T-helper 2 cell (primary cell): Measurements from ENCODE around the gene ACSL4.
"Not testable (repeated sequence)": the region's sequence is repeated elsewhere in the genome, so short reads cannot be mapped to it uniquely, and the experiment has no call there.

Experiments
- DNase-seq, 5 experiments: peaks; one replicate each; pipeline versions ENCODE4 v3.0.0 to v3.0.0-alpha.2; 2012 to 2022
- total RNA-seq, 2 donors: gene quantifications; one replicate each; lab custom pipeline; 2026; lab: John Stamatoyannopoulos, UW

The ACSL4 gene
- 49.9 to 58.0 reads per million in 2 donors for total RNA-seq

DNA sequence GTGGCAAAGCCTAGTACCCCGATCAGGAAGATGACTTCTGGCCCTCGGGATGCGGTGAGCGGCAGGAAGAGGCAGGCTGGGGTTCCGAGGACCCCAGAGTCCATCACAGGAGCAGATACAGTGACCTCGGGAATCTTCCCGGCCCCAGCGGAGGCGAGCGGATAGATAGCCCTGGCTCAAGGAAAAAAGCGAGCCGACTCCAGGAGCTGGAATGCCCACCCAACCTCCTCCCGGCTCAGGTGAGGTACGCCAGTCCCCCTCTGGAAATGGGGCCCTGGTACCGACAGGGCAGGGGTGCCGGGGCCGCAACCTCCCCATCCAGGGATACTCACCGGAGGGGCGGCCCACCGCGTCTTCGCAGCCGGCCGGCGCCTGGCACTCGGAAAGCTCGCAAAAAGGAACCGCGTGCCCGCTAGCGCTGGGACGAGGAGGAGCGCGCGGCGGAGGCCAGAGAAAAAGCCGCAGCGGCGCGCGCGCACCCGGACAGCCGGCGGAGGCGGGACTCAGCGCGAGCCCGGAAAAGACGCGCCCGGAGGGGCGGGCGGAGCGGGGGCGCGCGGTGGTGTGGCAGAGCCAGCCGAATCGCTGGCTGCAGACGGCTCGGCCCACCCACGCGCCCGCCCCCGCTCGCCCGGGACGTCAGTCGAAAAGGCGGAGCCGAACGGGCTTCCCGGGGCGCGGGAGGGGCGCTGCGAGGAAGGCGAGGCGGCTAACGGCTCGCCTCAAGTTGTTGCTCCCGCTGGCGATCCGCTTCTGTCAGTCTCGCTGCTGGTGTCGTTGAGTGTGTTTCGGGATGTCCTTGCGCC is at the start of gene ACSL4:
Gene ACSL4, minus strand, starts transcription at position 451 of the 806 bp plus-strand sequence. CDS start 49,894 bp downstream, outside the sequence.
- peak; percentile 67 to 93 (median 80) for DNase-seq

DNA sequence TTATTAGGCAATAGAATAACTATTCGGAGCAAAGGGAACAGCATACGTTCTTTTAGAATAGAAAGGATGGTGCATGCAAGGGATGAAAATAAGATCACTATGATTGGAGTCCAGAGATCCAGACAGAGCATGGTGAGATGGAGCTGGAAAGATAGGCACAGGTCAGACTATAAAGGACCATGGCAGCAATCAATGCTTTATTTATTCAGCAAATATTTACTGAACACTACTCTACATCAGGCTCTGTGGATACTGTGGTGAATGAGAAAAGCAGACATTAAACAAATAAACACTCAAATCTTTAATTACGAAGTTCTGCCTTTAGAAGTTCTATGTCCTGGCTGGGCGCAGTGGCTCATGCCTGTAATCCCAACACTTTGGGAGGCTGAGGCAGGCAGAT is 44.7 kb upstream of the ACSL4 start:
- no peak for DNase-seq

DNA sequence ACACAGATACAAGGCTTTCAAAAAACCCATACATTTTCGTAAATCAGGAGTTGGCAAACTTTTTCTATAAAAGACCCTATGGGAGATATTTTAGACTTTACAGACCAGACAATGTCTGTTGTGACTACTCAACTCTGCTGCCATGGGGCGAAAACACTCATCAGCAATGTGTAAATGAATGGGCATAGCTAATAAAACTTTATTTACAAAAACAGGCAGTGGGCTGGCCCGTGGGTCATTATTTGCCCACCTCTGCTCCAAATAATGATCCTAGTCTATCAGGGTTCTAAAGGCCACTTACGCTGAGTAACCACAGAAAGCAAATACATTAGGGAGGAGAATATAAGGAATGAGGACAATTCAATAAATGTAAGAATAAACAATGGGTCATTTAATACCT is 43.9 kb upstream of the ACSL4 start:
- DNase-seq = no peak

DNA sequence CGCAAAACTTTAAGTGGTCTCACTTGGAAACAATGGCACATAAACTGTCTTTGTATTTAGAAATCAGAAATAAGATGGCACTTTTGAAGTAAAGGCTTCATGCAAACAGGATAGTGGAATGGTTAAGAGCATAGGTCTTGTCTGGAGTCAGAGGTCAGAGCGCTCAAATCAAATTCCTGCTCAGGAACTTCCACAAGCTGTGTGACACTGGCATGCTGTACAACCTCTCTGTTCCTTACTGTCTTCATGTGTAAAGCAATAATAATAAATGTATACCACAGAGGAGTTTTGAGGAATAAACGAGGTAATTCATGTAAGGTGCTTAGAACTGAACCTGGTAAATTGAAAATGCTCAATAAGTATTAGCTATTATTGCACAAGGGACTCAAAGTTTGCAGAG is 43.4 kb upstream of the ACSL4 start:
- no peak for DNase-seq

DNA sequence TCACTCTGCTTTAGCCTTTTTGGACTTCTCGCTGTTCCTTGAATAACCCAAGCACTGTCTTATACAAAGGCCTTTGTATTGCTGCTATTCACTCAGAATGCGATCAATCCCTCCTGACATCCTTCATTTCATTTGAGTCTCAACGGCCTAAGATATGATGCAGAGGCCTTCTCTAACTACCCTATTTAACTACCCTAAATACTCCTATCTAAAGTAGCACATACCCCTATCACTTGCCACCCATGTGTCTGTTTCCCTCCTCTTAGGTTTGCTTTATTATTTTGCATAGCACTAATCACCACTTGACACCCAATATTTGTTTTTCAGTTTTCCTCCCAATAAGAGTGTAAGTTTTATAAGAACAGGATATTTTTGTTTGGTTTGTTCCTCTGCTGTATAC is 42.3 kb upstream of the ACSL4 start:
- no peak for DNase-seq

DNA sequence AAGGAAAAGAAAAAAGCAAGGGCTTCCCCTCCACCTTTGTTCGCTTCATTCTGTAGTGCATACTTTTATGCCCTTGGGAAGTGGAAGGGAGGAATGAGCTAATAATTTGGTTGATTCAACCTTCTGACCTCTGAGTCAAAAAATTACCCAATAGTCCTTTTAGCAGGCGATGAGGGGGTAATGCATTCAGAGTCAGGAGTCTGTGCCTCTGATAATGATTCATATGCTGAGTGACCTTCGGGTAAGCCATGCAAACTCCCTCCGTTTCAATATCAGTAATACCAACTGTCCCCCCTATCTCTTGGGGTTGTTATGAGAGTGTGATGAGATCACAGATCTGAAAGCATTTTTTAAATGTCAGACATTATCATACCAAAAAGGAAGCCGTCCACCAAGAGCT is 41.6 kb upstream of the ACSL4 start:
- peak in 1 of 5 experiments; percentile 13 for DNase-seq

DNA sequence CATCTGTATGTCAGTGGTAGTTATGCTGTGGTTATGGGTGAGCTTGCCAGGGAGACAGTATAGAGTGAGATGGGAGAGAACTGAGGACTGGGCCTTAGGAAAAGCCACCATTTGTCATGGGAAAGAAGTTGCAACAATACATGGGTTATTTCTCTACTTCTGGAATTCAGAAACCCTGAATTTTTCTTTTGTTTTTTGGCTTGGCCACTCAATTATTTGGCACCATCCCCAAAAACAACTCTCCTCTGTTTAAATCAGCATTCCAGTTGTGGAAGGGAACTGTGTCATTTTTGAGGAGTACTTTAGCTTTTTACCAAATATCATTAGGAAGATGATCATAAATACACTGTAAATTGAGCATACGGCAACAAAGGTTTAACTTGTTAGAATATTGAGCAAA is 41.1 kb upstream of the ACSL4 start:
- DNase-seq = no peak

DNA sequence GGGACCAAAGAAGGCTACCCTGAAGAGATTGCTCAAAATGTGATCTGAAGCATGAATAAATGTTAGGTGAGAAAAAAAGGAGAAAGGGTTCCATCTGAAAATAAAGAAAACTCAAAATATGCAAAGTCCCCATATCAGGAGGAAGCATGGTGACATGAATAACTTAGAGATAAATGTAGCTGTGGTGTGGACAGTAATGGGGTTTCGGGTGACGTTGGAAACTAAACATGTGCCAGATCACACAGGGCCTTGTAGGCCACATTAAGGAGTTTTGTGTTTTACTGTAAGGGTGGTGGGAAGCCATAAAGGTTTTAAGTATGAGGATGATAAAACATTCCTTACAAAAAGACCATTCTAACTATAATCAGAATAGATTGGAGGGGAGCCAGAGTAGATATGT is 40.3 kb upstream of the ACSL4 start:
- DNase-seq = no peak

DNA sequence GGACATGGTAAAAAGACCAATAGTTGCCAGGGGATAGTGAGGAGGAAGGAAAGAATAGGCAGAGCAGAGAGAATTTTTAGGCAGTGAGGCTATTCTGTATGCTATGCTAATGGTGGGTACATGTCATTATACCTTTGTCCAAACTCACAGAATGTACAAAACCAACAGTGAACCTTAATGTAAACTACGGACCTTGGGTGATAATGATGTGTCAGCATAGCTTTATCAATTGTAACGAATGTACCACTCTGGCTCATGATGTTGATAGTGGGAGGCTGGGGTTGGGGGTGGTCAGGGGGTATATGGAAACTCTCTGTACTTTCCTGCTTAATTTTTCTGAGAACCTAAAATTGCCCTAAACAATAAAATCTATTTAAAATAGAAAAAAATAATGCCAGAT is 37.7 kb upstream of the ACSL4 start:
- no peak for DNase-seq

DNA sequence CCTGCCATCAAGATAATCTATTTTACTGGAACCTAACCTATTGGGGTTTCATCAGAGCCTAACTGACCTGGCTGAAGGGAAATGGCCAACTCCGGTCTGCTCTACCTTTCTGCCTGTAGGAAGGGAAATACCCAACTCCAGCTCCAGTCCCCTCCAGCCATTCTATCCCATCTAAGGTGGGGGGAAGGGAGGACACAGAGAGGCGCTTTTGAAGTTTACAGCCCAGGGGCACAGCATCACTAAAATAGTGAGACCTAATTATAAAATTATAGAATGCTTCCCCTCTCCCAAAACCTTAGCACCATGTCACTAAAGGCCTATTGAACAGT is 27.8 kb upstream of the ACSL4 start:
- DNase-seq = no peak

DNA sequence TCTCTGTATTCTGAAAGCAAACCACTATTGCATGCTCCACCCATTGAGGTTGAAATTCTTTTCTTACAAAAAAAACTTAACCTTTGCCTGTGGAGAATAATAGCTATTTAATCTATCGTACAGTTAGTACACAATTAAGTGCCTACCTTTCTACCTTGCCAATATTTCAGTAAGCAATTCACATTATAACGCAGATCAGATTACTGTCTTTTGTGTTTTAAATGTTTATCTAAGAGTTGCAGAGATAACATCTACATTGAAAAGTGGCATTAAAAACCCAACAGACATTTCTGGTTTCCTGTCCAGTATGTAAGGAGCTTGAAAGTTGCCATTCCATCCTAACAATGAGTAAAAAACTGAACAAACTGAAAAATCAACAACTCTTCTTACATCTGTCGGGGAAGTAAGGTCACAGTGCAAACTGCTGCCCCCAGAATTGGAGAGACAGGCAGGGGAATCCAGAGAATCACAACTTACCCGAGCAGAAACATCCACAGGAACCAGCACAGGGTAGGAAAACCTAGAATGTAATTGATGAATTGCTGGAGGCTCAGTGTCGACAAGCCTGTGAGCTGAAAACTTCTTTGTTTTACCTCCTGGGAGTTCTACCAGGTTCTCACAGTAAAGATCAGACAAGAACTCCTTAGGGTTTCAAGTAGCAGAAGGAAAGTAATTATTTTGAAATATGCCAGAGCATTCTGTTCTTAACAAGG is 27.3 kb upstream of the ACSL4 start:
- DNase-seq = peak in 1 of 5 experiments; percentile 21

DNA sequence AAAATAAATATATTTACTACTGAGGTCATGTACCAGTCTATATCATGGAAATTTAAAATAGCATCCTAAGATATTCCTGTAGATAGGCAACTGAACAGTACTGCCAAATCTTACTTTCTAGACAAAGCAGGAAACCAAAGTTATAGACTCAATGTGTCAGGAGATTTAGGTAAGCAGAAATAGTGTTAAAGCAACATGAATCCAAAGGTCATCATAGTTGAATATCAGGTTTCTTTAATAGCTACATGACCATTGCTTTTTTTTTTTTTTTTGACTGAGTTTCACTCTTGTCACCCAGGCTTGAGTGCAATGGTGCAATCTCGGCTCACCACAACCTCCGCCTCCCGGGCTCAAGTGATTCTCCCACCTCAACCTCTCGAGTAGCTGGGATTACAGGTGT is 20.2 kb upstream of the ACSL4 start:
- DNase-seq = no peak

DNA sequence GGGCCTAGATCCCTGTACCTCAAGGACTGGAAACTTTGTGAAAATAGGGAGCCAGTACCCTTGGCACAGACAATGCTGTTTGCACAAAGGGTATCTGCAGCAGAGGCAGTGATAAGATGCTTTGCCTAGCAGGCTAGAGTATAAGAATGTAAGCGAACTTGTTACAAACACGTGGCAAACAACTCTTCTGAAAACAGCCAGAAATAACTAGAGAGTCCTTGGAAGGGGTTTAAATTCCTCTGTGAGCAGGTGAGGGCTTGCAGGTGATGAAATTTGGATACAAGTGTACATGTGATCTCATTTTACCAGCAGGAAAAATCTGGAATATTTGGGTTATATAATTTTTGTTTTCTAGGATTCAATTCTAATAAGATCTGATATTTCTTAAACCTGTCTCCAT is 18.6 kb upstream of the ACSL4 start:
- no peak for DNase-seq

DNA sequence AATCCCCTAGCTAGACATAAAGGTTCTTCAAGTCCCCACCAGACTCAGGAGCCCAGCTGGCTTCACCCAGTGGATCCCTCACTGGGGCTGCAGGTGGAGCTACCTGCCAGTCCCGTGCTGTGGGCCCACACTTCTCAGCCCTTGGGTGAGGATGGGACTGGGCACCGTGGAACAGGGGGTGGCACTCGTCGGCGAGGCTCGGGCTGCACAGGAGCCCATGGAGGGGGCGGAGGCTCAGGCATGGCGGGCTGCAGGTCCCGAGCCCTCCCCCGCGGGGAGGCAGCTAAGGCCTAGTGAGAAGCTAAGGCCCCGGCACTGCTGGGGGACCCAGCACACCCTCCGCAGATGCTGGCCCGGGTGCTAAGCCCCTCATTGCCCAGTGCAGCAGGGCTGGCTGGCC is 16.1 kb upstream of the ACSL4 start:
- no peak for DNase-seq

DNA sequence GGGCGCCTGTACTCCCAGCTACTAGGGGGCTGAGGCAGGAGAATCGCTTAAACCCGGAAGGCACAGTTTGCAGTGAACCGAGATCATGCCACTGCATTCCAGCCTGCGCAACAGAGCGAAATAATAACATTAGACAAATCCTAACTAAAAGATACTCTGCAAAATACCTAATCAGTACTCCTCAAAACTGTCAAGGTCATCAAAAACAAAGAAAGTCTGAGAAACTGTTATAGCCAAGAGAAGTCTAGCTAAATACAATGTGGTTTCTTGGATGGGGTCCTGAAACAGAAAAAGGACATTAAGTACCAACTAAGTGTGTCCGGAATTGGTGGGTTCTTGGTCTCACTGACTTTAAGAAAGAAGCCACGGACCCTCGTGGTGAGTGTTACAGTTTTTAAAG is 14.6 kb upstream of the ACSL4 start:
- no peak for DNase-seq

DNA sequence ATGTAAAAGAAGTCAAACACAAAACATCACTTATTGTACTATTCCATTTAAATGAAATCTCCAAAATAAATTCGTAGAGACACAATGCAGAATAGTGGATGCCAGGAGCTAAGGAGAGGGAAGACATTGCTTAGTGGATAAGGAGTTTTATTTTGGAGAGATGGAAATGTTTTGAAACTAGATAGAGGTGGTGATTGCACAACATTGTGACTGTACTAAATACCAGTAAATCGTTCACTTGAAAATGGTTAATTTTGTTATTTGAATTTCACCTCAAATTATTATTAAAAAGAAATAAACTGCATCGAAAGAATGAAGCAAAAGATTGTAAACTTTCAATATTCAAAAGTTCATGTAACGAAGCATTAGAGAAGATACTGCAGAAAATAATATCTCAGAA is 9.7 kb upstream of the ACSL4 start:
- no peak for DNase-seq

DNA sequence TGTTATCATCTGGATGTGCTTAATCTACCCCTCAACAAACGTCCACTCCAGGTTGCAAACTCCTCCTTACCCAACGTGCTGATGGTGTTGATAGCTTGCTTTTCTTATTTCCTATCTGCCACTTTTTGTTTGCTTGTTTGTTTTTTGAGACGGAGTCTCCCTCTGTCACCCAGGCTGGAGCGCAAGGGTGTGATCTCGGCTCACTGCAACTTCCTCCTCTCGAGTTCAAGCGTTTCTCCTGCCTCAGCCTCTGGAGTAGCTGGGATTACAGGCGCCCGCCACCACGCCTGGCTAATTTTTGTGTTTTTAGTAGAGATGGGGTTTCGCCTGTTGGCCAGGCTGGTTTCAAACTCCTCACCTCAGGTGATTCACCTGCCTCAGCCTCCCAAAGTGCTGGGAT is 7.8 kb upstream of the ACSL4 start:
- not testable (repeated sequence) for DNase-seq

DNA sequence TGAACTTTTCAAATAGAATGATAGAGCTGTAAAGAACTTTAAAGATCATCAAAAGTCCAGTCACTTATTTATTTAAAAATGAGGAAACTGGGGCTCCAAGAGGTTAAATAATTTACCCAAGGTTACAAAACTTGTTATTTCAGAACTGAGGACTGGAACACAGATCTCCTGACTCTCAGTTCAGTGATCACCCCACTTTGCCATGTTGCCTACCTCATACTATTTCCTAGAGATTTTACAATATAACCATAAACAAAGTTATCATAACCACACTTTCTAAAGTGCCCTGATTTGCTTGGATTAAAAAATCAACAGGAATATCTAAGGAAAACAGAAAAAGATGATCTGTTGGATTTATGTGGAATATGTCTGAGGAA is 7.4 kb upstream of the ACSL4 start:
- no peak for DNase-seq

DNA sequence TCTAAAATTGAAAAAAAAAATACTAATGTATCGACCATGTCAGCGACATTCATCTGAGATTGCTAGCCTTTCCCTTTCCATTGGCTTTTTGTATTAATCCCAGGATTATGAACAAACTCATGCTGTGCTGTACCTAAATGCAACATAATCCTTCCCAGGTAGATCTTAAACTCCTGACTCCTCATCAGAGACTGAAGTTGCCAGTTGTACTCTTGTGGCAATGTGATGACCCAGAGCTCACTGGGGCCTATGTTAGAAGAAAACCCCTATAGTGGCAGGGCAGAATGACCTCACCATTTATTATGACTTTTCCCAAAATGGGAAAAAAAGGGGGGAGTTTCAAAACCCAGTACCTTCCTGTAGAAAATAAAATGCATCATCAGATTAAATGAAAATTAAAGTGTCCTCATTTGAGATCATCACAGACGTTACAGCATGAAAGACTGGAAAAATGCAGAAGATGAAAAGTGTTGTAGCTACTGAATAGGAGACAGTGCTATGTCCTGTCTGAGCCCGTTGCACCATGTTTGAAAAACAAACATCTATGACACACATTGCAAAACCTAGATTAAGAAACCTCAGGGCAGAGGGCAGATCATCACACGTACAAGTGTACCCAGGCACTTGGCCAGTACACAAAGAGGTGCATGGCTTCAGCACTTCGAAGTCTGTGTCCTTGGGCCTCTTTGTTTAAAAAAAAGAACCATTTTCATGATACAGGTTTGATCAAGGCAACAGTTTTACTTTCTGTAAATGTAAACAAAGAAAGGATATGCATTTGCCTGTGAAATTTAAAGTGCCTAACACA is 6.8 kb upstream of the ACSL4 start:
- no peak for DNase-seq

DNA sequence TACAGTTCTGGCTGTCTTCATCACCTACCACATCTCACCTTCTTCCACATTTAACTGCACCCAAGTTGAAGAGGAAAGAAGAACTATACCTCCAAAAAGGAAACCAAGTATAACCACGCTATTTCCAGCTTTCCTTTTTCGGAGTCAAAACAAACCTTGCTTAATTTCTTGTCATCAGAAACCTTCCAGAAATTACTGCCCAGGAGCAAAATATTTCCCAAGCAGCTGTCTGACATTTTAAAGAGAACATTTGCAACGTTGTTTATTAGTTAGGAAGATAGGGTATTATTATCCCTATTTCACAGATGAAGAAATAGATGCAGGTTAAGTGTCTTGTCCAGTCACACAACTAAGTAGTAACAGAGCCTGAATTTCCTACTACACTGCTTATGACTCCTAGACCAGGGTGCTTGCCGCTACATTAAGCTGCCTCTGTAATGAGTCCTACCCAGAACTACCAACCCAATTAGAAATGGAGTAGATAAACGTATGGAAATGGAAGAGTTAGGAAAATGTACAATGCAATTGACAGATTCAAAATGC is 2.2 kb upstream of the ACSL4 start:
- no peak for DNase-seq

DNA sequence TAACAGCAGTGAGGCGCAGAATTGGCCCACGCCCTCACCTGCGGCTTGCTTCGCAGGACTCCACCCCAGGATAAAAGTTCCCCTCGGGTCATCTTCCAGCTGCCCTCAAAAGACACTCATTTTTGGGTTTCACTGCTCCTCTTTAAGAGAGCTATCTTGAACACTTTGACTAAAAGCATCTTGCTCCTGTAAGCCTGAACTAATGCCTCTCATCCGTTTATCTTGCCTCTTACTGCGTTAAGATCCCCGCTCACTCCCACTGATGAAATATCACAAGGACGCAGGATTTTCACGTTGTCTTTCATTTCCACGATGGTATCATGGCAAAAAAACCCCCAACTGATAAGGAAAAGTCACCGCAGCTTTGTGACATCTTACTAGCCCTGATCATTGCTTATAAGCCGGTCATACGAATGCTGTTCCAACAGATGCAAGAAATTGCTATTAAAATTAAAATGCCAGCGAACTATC is 591 bp upstream of the ACSL4 start:
- no peak for DNase-seq

DNA sequence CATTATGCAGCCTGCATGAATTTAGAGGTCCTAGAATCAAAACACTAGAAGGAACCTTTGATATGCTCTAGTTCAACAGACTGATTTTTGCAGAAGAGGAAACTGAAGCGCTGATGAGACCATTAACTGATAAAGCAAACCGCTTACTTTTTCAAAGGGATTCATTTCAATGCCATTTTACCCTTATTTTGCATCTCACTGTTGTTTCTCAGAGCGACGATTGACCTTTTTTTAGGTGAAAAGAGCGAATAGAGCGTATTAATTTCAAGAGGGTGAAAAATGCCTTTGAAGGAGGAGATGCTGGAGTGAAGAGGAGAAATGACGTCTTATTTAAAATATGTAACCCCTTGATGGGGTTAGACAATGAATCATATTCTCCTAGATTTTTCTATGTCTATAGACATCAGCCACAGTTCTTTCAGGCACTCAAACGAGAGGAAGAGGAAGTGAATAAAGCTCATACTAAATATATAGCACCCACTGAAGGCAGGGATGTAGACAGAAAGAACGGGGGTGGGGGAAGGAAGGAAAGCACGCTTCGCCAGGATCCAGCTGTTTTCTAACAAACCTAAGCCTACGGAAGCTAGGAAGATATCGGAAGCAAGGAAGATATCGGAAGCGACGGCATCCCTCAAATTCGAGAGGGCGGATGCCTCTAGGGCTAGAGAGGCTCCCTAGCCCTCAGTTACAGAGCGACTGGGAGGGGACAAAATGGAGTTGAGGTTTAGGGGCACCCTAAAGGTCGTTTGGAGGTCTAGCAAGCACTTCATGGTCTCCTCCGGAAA is 848 bp downstream of the ACSL4 start:
- peak in 3 of 5 experiments; percentile 7 to 34 (median 15) for DNase-seq
